HUDEP-2 (cell line): ENCODE measurements around the gene CIART.

Experiments
- DNase-seq, 76 experiments: peaks; one replicate each; lab custom pipeline; 2025; ENCODE audit not compliant: unreplicated experiment in 76 of 76; lab: John Stamatoyannopoulos, UW

The CIART gene

DNA sequence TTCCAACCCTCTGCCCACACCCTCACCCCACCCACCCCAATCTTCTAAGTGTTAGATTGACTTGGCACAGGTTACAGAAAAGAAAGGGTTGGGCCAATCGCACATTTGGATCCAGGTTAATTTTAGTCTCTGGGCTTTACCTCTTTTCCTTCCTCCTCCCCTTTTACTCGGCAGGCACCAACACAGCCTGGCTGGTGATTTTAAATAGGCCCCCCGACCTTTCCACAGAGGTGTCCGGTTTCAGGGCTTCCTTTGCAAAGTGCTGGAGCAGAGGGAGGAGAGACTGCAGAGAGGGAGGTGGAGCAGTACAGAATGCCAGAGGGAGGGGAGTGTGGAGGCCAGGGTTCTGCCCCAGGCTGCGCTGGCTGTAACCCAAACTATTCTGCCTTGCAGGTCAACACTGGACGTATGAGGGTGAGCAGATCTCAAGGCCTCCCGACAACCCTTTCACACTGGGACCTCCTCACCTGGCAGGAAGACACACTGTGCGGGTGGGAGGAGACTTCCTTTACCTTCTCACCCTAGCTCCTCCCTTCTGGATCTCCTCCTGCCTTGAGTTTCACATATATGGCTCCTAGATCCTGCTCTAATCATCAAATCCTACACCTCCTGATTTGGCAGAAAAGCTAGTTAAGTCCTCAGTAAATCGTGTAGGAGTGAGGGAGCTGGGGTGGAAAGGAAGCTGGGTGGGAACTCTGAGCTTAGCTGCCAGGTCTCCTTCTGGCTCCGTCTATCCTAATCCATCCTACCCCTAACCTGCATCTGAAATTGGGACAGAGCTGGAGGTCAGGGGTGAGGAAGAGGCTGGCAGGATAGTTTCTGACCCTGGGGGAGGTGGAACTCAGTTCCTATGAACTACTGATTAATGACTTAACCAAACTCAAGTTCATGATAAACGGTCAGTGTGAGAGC, 22.3 kb upstream of the CIART start:
- DNase-seq, result peak in 1 of 76 experiments; percentile 14

DNA sequence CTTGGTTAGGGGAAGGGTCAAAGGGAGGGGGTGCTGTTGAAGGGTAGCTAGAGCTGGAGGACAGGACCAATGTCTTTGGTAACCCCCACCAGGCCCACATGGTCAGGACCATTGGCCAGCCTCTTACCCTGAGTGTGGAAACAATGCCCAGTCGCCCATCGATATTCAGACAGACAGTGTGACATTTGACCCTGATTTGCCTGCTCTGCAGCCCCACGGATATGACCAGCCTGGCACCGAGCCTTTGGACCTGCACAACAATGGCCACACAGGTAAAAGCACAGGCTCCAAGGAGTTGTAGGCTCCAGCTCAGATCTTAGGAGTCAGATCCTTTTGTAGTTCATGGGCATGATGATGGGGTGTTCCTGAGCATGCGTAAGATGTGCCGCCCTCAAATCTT, 21.0 kb upstream of the CIART start:
- DNase-seq, result no peak

DNA sequence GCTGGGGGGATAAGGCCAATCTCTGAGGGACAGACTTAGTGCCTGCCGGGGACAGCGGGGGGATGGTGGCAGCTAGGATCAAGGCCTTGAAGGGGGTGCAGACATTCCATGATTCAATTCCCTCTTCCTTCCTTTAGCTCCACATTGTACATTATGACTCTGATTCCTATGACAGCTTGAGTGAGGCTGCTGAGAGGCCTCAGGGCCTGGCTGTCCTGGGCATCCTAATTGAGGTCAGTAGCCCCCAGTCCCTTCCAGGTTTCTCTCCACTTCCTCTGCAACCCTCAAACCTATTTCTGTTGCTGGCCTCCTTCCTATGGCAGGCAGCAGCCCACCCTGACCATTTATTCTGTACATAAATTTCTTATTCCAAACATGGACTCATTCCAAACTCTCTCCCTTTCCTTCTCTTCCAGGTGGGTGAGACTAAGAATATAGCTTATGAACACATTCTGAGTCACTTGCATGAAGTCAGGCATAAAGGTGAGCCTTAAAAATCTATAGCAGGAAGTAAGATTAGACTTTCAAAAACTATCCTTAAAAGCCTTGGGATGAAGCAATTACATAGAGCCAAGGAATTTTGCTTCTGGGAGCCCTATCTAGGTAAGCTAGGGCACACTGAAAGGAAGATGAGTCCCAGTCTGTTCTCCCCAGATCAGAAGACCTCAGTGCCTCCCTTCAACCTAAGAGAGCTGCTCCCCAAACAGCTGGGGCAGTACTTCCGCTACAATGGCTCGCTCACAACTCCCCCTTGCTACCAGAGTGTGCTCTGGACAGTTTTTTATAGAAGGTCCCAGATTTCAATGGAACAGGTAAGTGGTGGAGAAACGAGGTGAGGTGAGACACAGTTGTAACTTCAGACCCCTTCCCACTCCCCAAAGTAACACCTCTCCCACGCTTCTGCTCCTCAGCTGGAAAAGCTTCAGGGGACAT, 19.7 kb upstream of the CIART start:
- no peak for DNase-seq

GRCh38 chr1:150263549-150263948, 18.8 kb upstream of the CIART start:
- no peak for DNase-seq

DNA sequence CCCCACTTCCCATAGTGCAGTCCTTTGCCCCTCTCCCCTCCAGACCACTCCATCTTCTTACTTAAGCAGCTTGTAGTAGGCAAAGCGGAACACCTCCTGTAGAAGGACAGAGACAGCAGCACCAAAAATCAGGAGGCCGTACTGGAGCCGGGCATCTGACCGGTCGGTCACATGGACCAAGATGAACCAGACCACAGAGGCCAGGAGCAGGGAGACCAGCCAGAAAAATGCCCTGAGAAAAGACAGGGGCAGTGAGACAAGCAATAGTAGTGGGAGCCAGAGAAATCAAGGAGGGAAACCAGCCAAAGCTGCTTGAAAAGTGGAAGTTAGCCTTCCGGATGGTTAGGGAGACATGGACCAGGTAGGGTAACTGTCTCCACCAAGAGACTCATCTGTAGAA, 14.5 kb upstream of the CIART start:
- no peak for DNase-seq

DNA sequence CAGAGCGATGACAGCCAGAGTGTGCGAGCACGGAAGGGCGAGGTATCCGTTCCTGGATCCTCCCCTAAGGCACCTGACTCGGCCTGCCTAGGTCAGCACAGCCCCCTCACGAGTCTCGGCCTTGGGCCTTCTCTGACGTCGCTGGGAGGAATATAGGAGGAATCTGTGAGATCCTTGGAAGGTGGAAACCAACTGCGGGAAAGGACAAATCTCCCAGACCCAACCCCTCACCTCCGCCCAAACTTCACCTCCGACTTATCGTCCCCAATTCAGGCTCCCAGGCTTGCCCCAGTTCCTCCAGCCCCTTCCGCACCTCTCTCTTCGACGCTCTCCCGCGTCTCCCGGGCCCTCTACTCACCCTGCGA, 14.0 kb upstream of the CIART start:
- DNase-seq, result peak in 25 of 76 experiments; percentile 2 to 48 (median 16)

DNA sequence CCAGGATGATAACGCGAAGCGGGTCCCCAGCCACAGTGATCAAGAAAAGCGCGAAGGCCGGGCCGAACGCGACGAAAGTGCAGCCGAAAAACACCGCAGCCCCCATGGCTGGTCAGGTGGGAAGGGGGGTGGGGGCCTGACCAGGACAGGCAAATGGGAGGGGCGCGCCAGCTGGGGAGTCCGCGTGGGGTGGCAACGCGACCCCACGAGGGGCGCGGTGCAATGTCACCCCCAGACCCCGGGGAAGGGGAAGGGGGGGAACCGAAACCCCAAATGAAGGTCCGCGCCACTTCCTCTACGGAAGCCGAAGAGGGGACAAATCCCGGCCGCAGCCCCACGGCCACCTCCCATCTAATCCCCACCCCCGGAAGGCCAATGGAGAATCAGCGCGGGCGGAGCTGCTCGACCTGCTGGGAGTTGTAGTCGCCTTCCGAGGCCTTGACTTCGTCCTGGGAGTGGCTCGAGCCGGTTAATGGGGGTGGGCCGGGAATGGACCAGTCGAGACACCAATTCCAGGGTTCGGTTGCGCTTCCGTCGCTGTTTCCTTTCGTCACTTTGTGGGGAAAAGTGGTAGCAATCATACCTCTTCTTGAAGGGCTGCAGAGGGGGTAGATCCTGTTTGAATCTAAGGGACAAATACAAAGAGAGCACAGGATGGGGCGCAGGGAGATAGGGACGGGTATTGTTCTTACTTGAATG, 13.5 kb upstream of the CIART start, which contains the start of gene APH1A:
TSS of gene APH1A (minus strand) at position 312 of the 699 bp plus-strand sequence. CDS start at position 106, 206 bp downstream.
- peak; percentile 44 to 96 (median 91) for DNase-seq

DNA sequence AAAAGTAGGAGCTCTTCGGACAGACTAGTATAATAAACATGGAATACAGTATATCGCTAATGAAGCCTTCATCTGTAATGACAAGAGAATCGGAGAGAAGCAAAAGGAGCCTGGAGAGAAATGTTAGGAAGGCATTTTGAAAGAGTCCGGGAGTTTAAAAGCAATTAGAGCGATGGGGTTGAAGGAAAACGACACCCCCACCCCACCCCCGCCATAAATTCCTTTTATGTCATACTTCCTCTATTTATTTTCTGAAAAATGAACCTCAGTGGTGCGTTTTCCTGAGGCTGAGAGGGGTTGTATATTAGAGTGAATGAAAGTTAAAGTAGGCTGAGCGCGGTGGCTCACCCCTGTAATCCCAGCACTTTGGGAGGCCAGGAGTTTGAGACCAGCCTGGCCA, 12.9 kb upstream of the CIART start:
- no peak for DNase-seq

GRCh38 chr1:150271291-150271959, 10.9 kb upstream of the CIART start:
- DNase-seq, result no peak

GRCh38 chr1:150273311-150273710, 9.0 kb upstream of the CIART start:
- DNase-seq, result no peak

DNA sequence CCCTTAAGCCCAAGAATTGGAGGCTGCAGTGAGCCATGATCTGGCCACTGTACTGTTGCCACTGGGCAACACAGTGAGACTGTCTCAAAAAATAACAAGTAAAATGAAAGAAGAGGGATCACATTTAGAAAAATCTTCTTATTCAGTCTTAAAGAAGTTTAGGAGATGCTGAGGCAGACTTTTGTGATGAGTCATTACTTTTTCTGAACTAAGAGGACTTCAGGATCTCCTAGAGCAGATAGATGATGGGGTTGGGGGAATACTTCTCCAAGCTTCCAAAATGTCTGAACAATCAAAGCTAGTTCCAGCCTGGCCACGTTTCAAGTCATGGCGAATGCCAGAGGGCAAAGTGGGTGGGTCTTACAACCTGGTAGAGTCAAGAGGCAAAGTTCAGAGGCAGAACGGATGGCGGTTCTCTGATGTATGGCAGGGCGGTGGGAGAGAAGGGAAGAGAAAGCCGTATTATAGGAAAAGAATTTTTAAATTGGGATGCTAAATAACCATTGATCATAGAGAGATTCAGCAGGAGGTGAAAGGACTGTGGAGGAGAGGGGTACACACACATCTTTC, 2.1 kb upstream of the CIART start:
- DNase-seq, result no peak

DNA sequence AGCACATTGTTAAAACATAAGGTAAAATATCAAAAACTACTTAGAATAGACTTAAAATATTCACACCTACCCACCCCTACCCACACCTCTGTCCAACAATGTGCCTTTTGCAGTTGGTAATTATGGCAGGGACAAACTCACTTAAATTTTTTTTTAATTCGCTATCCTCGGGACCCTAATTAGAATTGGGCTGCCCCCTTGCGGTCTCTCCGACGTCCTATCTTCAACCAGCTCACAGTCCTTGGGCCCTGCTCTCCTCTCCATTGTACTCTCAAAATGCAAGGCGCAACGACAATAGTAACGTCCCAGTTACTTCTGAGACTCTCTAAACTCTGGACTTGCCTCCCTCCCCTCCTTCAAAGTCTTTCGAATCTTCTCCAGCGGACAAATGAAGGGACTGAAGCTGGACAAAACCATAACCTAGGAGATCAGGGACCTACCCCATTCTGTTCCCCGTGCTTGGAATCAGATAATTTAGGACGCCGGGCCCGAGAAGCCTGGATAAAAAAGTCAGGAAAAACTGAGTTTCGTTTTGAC, 1.1 kb upstream of the CIART start:
- peak in 70 of 76 experiments; percentile 7 to 77 (median 51) for DNase-seq

- peak in 7 of 76 experiments; percentile 47 to 58 (median 54) for DNase-seq
Observed at GRCh38 chr1:150282558-150282958, 204 bp downstream of the CIART start.

DNA sequence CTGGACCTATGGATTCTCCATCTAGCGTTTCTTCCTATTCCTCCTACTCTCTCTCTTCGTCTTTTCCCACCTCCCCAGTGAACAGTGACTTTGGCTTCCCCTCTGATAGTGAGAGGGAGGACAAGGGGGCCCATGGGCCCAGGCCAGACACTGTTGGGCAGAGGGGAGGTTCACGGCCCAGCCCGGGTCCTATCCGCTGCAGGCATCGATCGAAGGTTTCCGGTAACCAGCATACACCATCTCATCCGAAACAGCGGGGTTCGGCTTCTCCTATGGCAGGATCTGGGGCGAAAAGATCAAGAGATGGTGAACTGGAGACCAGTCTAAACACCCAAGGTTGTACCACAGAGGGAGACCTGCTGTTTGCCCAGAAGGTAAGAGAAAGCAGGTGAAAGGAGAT, 906 bp downstream of the CIART start:
- no peak for DNase-seq

- no peak for DNase-seq
Observed at GRCh38 chr1:150288382-150288781, 6.0 kb downstream of the CIART start.

GRCh38 chr1:150288822-150289221, 6.5 kb downstream of the CIART start:
- no peak for DNase-seq

GRCh38 chr1:150293433-150294253, 11.3 kb downstream of the CIART start, which contains the start of gene MRPS21:
TSS of gene MRPS21 (plus strand) at chr1:150293861. CDS start at chr1:150294367, 506 bp downstream.
- peak in 75 of 76 experiments; percentile 18 to 93 (median 81) for DNase-seq

DNA sequence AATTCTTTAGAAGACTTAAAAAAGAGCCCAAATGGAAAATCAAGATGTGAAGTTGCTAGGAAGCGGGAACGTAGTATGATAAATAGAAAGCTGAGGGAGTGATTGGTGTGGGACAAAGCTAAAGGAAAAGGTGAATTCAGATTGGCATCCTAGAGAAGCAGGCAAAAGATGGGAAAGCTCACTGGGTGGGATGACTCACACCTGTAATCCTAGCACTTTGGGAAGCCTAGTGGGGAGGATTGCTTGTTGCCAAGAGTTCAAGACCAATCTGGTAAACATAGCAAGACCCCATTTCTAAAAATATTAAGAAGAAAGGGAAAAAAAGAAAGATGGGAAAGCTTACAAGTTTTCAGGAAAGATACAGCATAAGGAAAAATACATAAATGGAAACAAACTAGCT, 13.1 kb downstream of the CIART start:
- DNase-seq, result no peak

- DNase-seq, result no peak
Observed at GRCh38 chr1:150299716-150300115, 17.4 kb downstream of the CIART start.
